A673 (cell line): Measurements from ENCODE around the gene ADARB2. TPM values are rescaled to one million over a fixed set of nuclear protein-coding genes. Genes with fewer than 3 reads are reported as not detected.

Source experiments
- BruUV-seq: library from RNA; stranded (reverse); fragments of 400-500 nt; replicated peaks from 2 replicates; lab custom pipeline; 2021; lab: Mats Ljungman, UMichigan
- CTCF ChIA-PET: fragments of 300-600 bp; sonication (Branson Sonifier 250); formaldehyde crosslinking; loops from one replicate; lab custom pipeline; 2022; ENCODE audit warnings: antibody characterized with exemption; lab: Charles Lee
- POLR2A ChIA-PET: fragments of 300-600 bp; sonication (Branson Sonifier 250); formaldehyde crosslinking; loops from one replicate; lab custom pipeline; 2022; ENCODE audit warnings: antibody characterized with exemption; ENCODE audit not compliant: low non-redundant PET; lab: Charles Lee
- DNase-seq: peaks from one replicate; pipeline ENCODE4 v3.0.0-alpha.2; 2015; ENCODE audit warnings: low spot score
- H3K27ac ChIP-seq: fragments of 200-600 bp; sonication (generic); 2 replicates; pipeline ENCODE4 v1.5.1; 2016; ENCODE audit warnings: mixed run types, low read depth, mild to moderate bottlenecking, mixed read lengths, antibody characterized with exemption, low read length; ENCODE audit not compliant: poor library complexity, severe bottlenecking
- H3K27me3 ChIP-seq: fragments of 200-600 bp; sonication (generic); replicated peaks from 2 replicates; pipeline ENCODE4 v1.6.1; 2017; ENCODE audit warnings: mixed run types, low read depth, mild to moderate bottlenecking, mixed read lengths, antibody characterized with exemption, low read length; ENCODE audit not compliant: insufficient read depth, poor library complexity
- H3K36me3 ChIP-seq: fragments of 200-600 bp; sonication (generic); 2 replicates; pipeline ENCODE4 v1.6.1; 2016; ENCODE audit warnings: mixed run types, mild to moderate bottlenecking, mixed read lengths, antibody characterized with exemption, low read length; ENCODE audit not compliant: insufficient read depth, poor library complexity, severe bottlenecking
- H3K4me1 ChIP-seq: fragments of 200-600 bp; sonication (generic); 2 replicates; pipeline ENCODE4 v1.6.1; 2017; ENCODE audit warnings: mixed run types, mild to moderate bottlenecking, mixed read lengths, antibody characterized with exemption, low read length; ENCODE audit not compliant: insufficient read depth, poor library complexity, severe bottlenecking
- H3K4me3 ChIP-seq: fragments of 200-600 bp; sonication (generic); 2 replicates; pipeline ENCODE4 v1.5.1; 2016; ENCODE audit warnings: low read depth, mixed run types, mild to moderate bottlenecking, mixed read lengths, low read length; ENCODE audit not compliant: poor library complexity, severe bottlenecking
- H3K9me3 ChIP-seq: fragments of 200-600 bp; sonication (generic); 2 replicates; pipeline ENCODE4 v1.6.1; 2016; ENCODE audit warnings: mixed run types, low read depth, mild to moderate bottlenecking, mixed read lengths, antibody characterized with exemption, low read length; ENCODE audit not compliant: poor library complexity, severe bottlenecking
- CTCF ChIP-seq: fragments of 300-800, 200-600 bp; sonication (generic); conservative IDR thresholded peaks from 2 replicates; pipeline ENCODE4 v1.5.1; 2017; ENCODE audit warnings: low read depth, mild to moderate bottlenecking, antibody characterized with exemption, low read length, moderate library complexity, mixed read lengths
- EZH2 ChIP-seq: fragments of 200-600 bp; sonication (generic); IDR thresholded peaks from 2 replicates; pipeline ENCODE4 v1.6.1; 2017; ENCODE audit warnings: borderline replicate concordance, low read depth, mild to moderate bottlenecking, mixed read lengths, antibody characterized with exemption, low read length; ENCODE audit not compliant: poor library complexity, severe bottlenecking
- intact Hi-C: fragments of 100-400 bp; cut with micrococcal nuclease; formaldehyde crosslinking; loops from one replicate; pipeline ENCODE4 v1.10.0; 2022; ENCODE audit not compliant: unreplicated experiment
- total RNA-seq: library from RNA; stranded (reverse); gene quantifications from 2 replicates; pipeline ENCODE4 v1.2.3, GENCODE V29; 2021

Gene ADARB2
- total RNA-seq, 1 experiment from 2014 or later = not detected

GRCh38 chr10:1594372-1595241 is 142.7 kb downstream of the ADARB2 start:
- ChIA-PET POLR2A (no interaction called here), CTCF (no interaction called here)
- Histone ChIP-seq H3K27ac (no peak overlapping the region), H3K4me1 (no peaks in the 10 kb centered on the region), H3K9me3 (no peaks in the 10 kb centered on the region), H3K36me3 (no peaks in the 10 kb centered on the region), H3K4me3 (no peak overlapping the region), H3K27me3 (peaks cover 67% of the 10 kb centered on the region)
- no TSS peak for BruUV-seq
- DNase-seq = no peak
- intact Hi-C loops = no loop called here
- no peak for TF ChIP-seq CTCF
- no peak for TF ChIP-seq EZH2

- ChIA-PET CTCF (no interaction called here), POLR2A (no interaction called here)
- TF ChIP-seq EZH2 (no peak), CTCF (no peak)
- Histone ChIP-seq H3K4me1 (no peaks in the 10 kb centered on the region), H3K27ac (no peak overlapping the region), H3K4me3 (no peak overlapping the region), H3K27me3 (peaks cover 80% of the 10 kb centered on the region), H3K9me3 (no peaks in the 10 kb centered on the region), H3K36me3 (no peaks in the 10 kb centered on the region)
- no TSS peak for BruUV-seq
- no peak for DNase-seq
- intact Hi-C loops = no loop called here
These were observed 145.6 kb downstream of the ADARB2 start for GRCh38 chr10:1591742-1592141.

- H3K9me3 ChIP-seq = no peaks in the 10 kb centered on the region
- no peaks in the 10 kb centered on the region for H3K4me1 ChIP-seq
- ChIA-PET CTCF (no interaction called here), POLR2A (no interaction called here)
- DNase-seq = no peak
- peaks cover 80% of the 10 kb centered on the region for H3K27me3 ChIP-seq
- intact Hi-C loops = no loop called here
- no peaks in the 10 kb centered on the region for H3K36me3 ChIP-seq
- no peak overlapping the region for H3K4me3 ChIP-seq
- no peak overlapping the region for H3K27ac ChIP-seq
- TF ChIP-seq EZH2 = no peak
- no peak for TF ChIP-seq CTCF
- BruUV-seq = no TSS peak
These were observed 146.3 kb downstream of the ADARB2 start for GRCh38 chr10:1591045-1591444.
